ENCODE measurements around the gene ART3.
A peak's percentile ranks its signal among the peaks of the same experiment; 100 is the strongest.

ART3 gene

DNA sequence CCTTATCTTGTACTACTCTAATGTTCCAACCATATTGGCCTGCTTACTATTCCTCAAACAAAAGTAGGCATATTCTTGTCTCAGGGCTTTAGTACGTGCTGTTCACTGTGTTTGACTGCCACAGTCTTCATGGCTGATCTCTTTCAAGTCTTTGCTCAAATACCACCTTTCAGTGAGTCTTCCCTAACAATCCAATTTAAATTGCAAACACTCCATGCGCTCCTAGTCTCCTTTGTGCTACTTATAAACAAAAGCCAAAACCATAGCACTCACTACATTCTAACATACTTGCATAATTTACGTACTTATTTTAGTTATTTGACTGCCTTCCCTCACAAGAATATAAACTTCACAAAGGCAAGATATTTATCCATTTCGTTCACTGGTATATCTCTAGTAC lies 1.7 kb upstream of the ART3 start:
- DNase-seq (ENCODE audit: low spot score): no peak

DNA sequence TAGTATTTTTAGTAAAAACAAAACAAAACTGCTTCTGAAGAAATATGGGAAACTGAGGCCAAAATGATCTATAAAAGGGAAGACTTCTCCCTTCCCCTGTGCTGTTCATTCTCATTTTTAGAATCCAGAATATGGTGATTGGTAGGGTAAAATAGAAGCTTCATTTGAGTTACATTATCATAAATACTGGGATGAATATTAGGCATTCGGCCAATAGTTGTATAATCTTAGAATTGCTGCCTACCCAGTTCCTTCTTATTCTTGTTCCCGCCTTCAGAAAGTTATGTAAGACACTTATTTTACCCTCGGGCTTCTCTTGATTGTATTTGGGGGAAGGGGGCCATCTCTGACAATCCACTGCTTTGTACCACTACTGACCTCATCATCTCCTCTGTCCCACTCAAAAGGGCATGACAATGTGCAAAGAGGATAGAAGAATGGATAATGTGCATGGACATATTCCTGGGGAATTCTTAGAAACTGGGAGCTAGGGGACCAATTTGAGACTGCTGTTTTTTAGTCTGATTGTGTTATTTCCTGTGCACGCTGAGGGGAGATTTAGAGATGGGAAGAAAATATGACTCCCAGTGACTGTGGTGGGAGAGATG lies 588 bp downstream of the ART3 start:
- no peak for DNase-seq (ENCODE audit: low spot score)

DNA sequence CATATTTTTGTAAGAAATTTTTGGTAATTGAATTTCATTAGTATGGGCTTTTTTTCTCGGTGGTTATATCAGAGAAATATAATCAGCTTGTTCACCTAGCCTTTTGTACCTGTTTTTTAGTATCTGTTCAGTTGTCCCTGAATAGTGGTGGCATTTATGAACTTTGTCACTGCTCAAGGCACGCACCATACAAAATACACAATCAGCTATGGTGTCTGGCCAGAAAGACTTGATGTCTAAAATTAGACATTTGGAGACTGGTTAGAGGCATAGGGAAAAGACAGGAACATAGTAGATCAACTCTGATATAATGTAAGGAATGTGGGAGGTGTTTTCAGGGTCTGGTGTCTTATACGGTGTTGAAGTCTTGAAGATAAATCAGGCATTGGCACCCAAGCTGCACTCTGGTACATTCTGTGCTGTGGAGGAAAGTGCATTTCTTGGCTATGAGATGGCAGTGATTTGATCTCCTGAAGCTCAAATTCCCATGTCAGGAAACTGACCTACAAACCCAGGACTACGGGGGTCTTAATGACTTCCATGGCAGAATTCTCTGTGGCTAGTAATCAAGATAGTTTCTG lies 3.6 kb downstream of the ART3 start:
- no peak for DNase-seq (ENCODE audit: low spot score)

DNA sequence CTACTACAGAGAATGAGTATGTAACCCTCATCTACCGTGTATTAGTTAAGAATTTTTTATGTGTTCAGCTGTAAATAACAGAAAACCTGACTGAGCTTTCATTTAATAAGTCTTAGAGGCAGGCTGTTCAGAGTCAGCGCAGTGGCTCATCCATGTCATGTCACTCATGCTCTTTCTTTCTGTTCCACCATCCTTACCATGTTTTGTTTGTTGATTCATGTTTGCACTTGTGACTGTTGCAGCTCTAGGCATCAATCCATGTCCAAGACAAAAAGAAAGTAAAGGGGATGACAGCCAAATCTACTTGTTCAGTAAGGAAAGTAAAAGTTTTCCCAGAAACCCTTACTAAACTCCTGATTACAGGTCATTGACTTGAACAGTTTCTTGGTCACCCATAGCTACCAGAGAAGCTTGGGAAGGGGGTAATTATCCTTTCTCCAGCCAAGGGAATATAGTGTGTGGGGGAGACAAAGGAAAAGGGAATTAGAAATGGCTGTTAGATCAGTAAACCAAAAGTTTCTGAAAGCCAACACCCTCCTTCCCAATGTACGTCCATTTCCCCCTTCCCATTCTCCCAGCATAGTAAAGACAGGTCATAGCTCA lies 9.0 kb downstream of the ART3 start:
- DNase-seq (ENCODE audit: low spot score): no peak

DNA sequence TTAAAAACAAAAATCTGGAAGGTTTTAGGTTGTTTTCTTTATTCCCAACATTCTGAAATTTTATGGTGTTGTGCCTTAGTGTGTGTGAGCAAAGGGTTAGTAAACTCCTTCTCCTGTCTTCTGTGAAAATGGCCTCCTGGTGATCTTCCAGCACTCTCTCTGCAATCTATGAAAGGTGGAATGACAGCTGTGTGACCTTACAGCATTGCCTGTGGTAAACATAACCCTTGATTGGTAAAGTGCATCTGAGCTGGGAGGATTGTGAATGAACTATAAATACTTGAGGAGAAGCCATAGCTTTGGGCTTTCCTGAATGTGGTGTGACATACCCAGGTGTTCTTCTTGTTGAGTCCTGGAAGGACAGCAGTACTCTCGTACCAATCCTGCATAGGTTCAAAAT lies 10.0 kb downstream of the ART3 start:
- no peak for DNase-seq (ENCODE audit: low spot score)

DNA sequence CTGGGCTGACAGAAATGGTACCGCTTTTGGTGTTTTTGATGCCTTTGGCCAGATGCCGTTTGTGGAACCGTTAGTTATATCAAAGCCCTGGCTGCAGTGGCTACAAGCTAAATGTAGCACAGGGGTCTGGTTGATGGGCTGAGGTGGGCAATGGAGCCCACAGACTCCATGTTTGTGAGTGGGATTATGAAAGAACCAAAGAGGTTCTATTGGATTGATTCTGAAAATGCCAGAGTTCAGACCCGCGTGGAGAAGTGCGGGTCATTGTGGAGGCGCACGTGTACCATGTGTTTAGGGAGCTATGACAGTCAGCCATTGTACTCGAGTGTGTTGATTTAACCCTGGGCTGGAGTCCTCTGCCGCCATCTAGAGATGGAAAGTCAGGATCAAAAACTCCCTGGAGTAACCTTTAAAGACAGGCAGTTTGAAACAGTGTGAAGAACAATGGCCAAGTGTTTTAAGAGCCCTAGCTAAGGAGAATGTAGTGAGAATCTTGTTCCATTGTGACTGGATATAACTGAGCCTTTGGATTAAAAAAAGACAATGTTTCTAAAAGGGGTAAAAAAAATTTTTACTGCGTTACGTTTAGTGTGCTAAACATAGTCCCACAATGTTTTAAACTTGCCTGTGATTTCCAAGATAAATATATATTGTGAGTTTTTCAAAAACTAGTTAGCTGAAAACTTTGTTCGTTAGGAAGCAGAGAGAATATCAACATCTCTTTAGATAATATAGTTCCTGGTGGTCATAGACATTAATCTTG lies 12.7 kb downstream of the ART3 start:
- DNase-seq (ENCODE audit: low spot score): peak; percentile 65

DNA sequence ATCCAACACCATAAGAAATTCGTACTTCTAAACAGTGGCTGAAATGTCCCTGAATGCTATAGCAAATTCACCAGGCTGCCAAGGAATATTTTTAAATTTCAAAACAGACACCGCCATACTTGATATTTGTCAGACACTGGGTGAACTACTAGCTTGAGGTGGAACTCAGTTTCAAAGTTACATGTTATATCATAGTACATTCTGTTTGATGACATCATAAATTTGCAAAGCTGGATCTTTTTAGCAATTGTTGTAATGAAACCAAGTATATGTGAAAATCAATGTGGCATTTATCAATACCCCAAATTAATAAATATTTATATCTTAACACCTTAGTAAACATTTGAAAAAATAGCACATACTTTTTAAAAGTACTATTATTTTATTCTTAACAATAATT lies 14.2 kb downstream of the ART3 start:
- DNase-seq (ENCODE audit: low spot score): no peak

DNA sequence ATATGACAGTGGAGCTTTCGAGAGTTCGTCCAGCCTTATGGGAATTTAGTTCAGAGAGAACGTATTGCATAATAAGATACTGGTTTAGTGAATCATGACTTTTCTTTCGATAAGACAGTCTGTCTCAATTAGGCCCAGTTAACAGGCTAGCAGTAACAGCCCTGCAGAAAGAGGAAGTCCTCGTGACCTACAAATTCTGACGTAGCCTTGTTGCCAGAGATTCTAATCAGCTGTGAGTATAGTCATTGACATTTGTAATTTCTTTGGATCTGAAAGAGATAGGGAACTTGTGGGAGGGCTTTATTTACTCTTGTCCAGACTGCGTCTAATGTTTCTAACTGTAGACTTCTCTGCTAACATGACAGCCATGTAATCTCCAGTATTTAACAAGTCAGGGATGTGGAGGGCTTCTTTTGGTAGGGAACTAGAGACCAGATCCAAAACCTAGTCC lies 15.8 kb downstream of the ART3 start:
- no peak for DNase-seq (ENCODE audit: low spot score)

DNA sequence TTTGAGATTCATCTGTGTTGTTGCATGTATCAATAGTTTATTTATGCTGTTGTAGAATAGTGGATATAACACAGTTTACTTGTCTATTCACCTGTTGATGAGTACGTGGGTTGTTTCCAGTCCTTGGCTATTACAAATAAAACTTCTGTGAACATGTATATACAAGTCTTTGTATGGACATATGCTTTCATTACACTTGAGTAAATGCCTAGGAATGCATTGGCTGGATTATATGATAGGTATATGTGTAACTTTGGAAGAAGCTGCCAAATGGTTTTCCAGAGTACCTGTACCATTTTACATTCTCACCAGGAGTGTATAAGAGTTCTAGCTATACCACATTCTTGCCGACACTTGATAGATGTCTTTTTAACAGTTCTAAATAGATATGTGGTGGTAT lies 16.5 kb downstream of the ART3 start:
- no peak for DNase-seq (ENCODE audit: low spot score)

DNA sequence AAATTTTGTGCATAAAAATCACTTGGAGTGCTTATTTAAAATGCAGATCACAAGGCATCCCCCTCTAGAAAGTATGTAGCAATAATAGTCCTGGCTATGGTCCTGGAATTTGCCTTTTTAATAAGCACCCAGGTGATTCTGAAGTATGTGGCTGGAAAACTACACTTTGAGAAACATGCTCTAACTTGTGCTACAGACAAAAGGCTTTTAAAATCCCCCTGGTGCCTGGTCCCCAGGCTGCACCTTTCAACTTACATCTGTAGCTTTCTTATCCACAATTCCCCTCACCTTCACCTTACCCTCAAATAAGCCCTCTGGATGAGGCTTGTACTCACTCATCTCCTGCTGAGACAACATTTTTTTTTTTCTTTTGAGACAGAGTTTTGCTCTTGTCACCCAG lies 21.1 kb downstream of the ART3 start:
- no peak for DNase-seq (ENCODE audit: low spot score)

DNA sequence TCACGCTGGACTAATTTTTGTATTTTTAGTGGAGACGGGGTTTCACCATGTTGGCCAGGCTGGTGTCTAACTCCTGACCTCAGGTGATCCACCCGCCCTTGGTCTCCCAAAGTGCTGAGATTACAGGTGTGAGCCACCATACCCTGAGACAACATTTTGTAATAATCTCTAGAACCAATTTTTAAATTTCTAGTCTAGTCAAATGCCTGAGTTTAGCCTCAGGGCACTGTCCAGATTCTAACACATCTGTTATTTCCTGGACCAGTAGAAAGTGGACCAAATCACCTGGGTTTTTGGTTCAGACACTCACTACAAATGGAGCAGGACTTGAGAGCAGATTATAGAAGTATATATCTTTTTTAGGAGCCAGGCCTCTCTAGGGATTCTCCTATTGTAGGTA lies 21.6 kb downstream of the ART3 start:
- DNase-seq (ENCODE audit: low spot score): no peak

DNA sequence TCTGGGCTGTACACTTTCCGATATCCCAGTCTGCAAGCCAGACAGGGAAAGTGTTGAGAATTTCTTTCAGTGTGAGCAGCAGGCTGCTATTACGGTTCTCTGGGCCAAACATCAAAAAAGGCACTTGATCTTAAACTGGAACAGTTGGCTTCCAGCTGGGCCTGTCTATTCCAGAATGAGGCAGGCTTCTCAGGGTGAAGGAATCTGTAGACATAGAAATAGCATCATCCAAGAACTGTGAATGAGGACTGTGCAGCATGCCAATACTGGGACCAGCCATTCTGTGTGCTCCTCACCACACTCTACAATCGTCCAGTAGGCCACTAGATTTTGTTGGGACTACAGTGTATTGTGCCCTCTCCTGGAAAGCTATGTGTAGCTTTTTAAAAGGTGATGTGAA lies 31.1 kb downstream of the ART3 start:
- DNase-seq (ENCODE audit: low spot score): no peak

DNA sequence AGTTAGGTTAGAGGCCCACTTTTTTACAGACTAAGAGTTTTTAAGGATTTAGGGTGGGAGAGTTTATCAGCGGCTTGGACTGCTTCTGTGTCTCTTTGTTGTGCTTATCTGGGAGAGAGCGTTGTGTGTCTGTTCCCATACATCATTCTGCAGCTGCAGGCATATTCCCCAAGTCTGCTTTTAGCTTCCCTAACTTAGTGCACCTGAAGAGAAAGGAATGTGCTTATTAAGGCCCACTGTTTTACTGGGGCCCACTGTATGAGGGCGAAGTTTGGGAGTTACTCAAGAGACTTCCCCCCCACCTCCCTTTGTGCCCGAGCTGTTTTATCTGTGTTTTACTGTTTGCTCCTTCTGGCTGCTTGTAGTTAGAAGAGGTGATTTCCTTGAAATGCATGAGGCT lies 31.9 kb downstream of the ART3 start:
- DNase-seq (ENCODE audit: low spot score): no peak

DNA sequence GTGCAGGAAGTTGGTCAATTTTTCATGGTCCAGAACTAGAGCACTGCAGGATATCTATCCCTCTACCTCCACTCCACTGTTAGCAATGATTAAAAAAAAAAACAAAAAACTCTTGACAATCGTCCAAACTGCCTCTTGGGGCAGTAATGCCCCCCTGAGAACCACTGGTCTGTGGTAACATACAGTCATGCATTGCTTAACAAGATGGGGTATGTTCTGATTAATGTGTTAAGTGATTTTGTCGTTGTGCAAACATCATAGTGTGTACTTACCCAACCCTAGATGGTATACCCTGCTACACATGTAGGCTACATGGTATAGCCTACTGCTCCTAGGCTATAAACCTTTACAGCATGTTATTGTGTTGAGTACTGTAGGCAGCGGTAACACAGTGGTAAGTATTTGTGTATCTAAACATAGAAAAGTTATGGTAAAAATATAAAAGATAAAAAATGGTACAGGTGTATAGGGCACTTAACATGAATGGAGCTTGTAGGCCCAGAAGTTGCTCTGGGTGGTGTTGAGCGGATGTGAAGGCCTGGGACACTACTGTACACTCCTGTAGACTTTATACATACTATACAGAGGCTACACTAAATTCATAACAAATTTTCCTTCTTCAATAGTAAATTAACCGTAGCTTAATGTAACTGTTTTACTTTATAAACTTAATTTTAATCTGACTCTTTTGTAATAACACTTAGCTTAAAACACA lies 34.1 kb downstream of the ART3 start:
- no peak for DNase-seq (ENCODE audit: low spot score)

DNA sequence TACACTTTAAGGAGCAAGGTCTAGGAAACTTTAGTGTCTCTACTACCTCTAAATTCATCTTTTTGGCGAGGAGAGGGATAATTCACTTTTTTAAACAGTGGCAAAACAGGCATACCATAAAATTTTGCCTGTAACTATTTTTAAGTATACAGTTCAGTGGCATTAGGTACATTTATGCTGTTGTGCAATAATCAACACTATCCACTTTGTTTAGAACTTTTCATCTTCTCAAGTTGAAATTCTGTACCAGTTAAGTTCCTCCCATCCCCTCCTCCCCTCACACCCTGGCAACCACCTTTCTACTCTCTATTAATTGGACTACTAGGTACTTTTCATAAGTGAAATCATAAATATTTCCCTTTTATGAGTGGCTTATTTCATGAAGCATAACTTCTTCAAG lies 42.3 kb downstream of the ART3 start:
- no peak for DNase-seq (ENCODE audit: low spot score)

DNA sequence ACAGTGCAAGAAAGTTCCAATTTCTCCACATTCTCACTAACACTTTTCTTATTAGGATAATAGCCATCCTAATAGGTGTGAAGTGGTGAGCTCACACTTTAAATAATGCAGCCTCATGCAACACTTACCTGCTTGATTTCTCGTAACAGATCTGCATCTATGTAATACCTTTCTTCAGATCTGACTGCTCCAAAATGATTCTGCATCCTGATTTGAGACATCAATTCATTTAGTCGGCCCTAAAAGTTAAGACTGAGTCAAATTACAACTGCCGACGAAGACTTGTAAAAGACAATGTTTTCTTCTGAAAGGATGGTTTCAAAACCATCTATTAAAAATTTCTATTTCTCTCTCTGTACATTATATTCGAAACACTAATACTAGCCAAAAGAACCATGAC lies 43.0 kb downstream of the ART3 start:
- DNase-seq (ENCODE audit: low spot score): no peak

DNA sequence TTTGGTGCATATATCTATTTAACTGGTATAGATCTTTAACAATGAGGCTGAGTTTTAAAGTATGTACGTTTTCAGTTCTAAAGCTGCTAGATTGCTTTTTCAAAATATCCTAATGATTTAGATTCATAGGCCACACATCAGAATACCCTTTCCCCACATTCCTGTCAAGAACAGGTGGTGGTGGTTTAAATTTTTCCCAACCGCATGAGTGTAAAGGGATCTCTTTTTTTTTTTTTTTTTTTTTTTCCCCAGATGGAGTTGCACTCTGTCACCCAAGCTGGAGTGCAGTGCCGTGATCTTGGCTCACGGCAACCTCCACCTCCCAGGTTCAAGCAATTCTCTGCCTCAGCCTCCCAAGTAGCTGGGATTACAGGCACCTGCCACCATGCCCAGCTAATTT lies 45.7 kb downstream of the ART3 start:
- DNase-seq (ENCODE audit: low spot score): no peak

DNA sequence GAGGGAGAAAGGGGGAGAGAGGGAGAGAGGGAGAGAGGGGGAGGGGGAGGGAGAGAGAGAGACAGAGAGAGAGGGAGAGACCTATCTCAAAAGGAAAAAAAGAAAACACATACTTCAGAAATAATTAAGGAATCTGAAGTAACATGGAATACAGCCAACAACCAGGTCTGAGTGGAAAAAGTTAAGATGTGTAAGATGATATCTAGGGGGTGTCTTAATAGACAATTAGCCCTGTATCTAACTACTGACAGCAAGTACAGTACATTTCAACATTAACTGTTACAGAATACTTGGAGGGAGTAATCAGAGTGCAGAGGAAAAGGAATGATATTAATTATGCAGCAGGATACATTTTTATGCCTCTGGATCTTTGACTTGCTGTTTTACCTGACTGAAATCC lies 51.3 kb downstream of the ART3 start:
- DNase-seq (ENCODE audit: low spot score): no peak

DNA sequence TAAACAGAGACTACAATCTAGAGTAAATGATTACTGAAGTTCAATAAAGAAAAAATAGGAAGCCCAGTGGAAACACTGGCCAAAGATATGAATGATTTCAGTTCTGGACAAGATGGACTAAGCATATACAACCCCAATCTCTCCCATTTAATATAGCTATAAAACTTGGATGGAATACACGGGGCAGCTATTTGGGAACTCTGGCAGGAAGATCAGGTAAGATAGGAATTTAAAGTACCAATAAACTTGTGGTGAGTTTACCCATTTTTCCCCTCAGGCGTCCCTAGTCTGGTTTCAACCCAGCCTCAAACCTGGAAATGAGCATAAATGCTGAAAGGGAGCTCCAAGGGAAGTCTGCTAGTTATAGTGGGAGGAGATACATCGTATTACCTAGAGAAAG lies 53.2 kb downstream of the ART3 start:
- DNase-seq (ENCODE audit: low spot score): no peak

DNA sequence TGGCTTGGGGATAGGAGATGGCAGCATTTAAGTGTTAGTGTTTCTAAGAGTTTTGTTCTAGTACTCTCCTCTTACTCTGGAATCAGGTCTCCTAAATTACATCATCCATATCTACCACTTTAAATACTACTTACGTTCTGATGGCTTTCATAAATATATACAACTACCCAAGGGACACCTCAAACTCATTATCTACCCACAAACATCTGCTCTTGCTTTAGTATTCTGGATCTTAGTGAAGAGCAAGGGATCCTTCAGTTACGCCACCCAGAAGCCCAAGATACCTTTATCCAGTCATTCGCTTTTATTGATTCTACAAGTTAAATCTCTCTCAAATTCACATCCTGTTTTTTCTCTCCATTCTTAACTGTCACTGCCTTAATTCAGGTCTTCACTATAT lies 66.7 kb downstream of the ART3 start:
- DNase-seq (ENCODE audit: low spot score): no peak

DNA sequence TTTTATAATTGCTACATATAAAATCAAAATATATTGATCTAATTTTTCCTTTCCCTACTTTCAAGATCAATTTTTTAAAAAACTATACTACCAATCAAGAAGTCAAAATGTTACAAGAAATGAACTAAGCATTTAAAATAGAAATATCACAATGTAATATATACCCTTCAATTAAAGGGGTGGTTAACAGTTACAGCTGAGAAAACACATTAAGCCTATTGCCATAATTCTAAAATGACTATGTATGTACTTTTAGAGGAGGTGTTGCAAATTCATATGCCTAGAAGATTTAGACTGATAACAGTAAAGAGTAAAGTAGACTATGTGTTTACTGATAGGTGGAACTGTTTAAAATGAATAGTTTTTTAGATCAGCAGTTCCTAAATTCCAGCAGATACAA lies 70.0 kb downstream of the ART3 start:
- no peak for DNase-seq (ENCODE audit: low spot score)

DNA sequence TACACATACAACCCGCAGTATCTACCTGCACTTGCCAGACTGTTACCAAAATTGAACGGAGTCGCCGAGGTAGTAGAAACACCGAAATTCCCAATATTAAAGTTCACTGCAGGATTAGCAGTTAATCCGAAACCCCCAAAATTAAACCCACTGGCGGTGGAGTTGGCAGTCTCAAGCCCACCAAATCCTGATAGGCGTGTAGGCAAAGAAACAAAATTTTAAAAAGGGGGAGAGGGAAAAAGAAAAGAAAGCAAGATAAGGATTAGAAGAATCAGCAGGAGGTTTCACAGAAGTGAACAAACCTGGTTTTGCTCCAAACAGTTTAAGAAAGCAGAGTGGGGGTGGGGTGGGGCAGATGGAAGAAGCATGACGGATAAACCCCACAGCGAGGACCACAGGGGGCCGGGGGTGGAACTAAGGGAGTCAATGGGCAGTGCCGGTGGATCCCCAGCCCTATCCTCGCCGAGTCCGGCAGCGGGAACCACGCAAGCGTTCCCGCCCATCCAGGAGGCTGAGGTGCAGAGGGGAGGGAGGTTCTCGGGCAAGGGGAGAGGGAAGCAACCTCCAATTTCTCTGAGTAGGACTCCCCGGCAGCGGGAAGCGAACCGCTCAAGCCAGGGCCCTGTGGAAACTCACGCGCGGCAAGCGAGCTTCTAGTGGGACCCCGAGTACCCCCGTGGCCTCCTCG lies 73.1 kb downstream of the ART3 start:
- peak; percentile 93 for DNase-seq (ENCODE audit: low spot score)

All from ecto neural progenitor cell (in vitro differentiated cells).